Vein endothelial cell (primary cell): ENCODE measurements around the gene ACSL5. TPM values are rescaled to one million over a fixed set of nuclear protein-coding genes. Genes with fewer than 3 reads are reported as not detected.

ENCODE experiments used
- total RNA-seq: library from RNA; depleted of rRNA; stranded (reverse); fragments of >200 nt; gene quantifications from 2 replicates; pipeline ENCODE4 v1.2.3, GENCODE V29; 2012

The ACSL5 gene, protein sequence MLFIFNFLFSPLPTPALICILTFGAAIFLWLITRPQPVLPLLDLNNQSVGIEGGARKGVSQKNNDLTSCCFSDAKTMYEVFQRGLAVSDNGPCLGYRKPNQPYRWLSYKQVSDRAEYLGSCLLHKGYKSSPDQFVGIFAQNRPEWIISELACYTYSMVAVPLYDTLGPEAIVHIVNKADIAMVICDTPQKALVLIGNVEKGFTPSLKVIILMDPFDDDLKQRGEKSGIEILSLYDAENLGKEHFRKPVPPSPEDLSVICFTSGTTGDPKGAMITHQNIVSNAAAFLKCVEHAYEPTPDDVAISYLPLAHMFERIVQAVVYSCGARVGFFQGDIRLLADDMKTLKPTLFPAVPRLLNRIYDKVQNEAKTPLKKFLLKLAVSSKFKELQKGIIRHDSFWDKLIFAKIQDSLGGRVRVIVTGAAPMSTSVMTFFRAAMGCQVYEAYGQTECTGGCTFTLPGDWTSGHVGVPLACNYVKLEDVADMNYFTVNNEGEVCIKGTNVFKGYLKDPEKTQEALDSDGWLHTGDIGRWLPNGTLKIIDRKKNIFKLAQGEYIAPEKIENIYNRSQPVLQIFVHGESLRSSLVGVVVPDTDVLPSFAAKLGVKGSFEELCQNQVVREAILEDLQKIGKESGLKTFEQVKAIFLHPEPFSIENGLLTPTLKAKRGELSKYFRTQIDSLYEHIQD
- total RNA-seq, result 18.3 and 26.7 TPM in 2 replicates

DNA sequence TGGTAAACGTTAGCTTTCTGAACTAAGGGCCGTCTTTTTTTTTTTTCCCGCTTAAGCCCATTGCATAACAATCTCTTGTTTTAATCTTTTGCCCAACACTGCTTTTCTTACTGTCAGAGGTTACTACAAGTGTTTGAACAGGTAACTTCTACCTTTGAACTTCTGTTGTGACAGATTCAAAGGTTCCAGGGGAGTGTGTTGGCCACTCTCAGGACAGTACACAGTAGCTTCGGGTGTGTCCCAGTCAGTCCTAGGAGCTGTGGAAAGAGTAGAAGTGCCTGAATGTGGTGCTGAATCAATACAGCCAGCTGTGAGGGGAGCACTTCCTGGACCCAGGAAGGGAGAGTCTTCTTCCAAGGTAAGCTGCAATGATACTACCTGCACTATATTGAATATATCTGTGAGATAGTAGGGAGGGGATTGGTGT is at the start of gene ACSL5:
ACSL5 (plus strand) TSS at position 205 of the 427 bp plus-strand sequence. CDS start 20,831 bp downstream, outside the sequence.

DNA sequence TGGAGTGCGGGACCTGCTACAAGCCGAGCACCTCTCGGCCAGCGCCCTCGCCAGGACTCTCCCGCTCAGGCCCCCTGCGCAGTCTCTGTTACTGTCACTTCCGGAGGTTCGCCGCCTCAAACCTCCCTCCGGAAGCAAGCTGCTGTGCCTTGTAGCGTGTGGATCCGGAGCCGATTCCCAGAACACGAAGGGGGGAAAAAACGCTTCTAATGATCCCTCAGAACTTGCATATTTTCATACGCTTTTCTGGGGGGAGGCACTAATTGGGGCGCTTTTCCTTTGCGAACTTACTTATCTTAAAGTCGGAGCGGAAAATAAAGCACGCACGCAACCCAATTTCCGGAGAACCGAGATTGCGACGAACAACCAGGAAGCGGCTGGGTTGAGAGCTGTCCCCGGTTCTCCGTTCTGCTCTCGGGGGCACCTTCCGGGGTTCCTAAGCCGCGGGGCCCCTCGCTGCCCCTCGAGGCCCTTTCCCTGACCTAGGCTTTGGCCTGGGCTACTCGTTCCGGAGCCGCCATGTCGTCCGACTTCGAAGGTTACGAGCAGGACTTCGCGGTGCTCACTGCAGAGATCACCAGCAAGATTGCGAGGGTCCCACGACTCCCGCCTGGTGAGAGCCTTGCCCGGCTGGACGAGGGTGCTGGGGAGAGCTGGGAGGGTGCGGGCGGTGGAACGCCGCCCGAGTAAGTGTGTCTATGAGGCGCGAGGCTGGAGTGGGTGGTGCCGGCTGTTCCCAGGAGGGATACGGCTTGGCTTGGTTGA is 73.1 kb downstream of the ACSL5 start, which contains the start of the genes VTI1A and ZDHHC6:
VTI1A (plus strand) TSS at position 361 of the 765 bp plus-strand sequence; CDS start at position 520, 159 bp downstream.
ZDHHC6 (minus strand) TSS at position 60 of the 765 bp plus-strand sequence. CDS start 1,478 bp downstream, outside the sequence.

Other genes with a start within 250 kb of the ACSL5 start
- 10.3 and 10.5 TPM in 2 replicates for gene GPAM, start 190.4 kb upstream of the ACSL5 start, total RNA-seq
- gene TECTB, start 90.7 kb upstream of the ACSL5 start, total RNA-seq, result not detected in 2 replicates
- gene ZDHHC6, start 72.8 kb downstream of the ACSL5 start, total RNA-seq, result 24.8 and 32.0 TPM in 2 replicates
- gene VTI1A, start 73.1 kb downstream of the ACSL5 start, total RNA-seq, result 33.3 and 40.4 TPM in 2 replicates